DOHH2 (cell line): Measurements from ENCODE around the gene ADCY3.

Source experiments
- H3F3A ChIP-seq: fragments of 200-600 bp; sonication (generic), shearing (Covaris generic); 2 replicates; pipeline ENCODE4 v1.6.0; 2016; ENCODE audit warnings: antibody characterized with exemption, mild to moderate bottlenecking; ENCODE audit not compliant: control insufficient read depth, insufficient read depth
- H3K27ac ChIP-seq: fragments of 200-600 bp; sonication (generic); 2 replicates; pipeline ENCODE4 v1.5.1; 2014; ENCODE audit warnings: low read depth, mild to moderate bottlenecking, low read length, moderate library complexity
- H3K27me3 ChIP-seq: fragments of 200-600 bp; sonication (generic); 2 replicates; pipeline ENCODE4 v1.6.1; 2014; ENCODE audit warnings: mild to moderate bottlenecking, low read length, mixed read lengths; ENCODE audit not compliant: control insufficient read depth
- H3K36me3 ChIP-seq: fragments of 200-600 bp; sonication (generic); 2 replicates; pipeline ENCODE4 v1.6.1; 2014; ENCODE audit warnings: mild to moderate bottlenecking, low read length, moderate library complexity, mixed read lengths; ENCODE audit not compliant: control insufficient read depth
- H3K4me1 ChIP-seq: fragments of 200-600 bp; sonication (generic); 2 replicates; pipeline ENCODE4 v1.6.1; 2014; ENCODE audit warnings: mild to moderate bottlenecking, low read length, mixed read lengths; ENCODE audit not compliant: control insufficient read depth
- H3K4me2 ChIP-seq: fragments of 200-600 bp; sonication (generic); 2 replicates; pipeline ENCODE4 v1.6.0; 2014; ENCODE audit warnings: mild to moderate bottlenecking, low read length, moderate library complexity
- H3K4me3 ChIP-seq: fragments of 200-600 bp; sonication (generic); 2 replicates; pipeline ENCODE4 v1.5.1; 2014; ENCODE audit warnings: mild to moderate bottlenecking, low read length, mixed read lengths
- H3K79me2 ChIP-seq: fragments of 200-600 bp; sonication (generic); 2 replicates; pipeline ENCODE4 v1.6.1; 2014; ENCODE audit warnings: mild to moderate bottlenecking, low read length, mixed read lengths; ENCODE audit not compliant: control insufficient read depth
- H3K9me2 ChIP-seq: fragments of 200-600 bp; sonication (generic); replicated peaks from 2 replicates; pipeline ENCODE4 v1.6.1; 2014; ENCODE audit warnings: mild to moderate bottlenecking, low read length, mixed read lengths; ENCODE audit not compliant: control insufficient read depth
- H3K9me3 ChIP-seq: fragments of 200-600 bp; sonication (generic); 2 replicates; pipeline ENCODE4 v1.6.1; 2014; ENCODE audit warnings: antibody characterized with exemption, low read length, mixed read lengths; ENCODE audit not compliant: control insufficient read depth, insufficient read depth
- H4K20me1 ChIP-seq: fragments of 200-600 bp; sonication (generic); 2 replicates; pipeline ENCODE4 v1.6.0; 2014; ENCODE audit warnings: low read depth, mild to moderate bottlenecking, antibody characterized with exemption, low read length, moderate library complexity; ENCODE audit not compliant: control insufficient read depth, insufficient read depth
- CTCF ChIP-seq: fragments of 200-600 bp; sonication (generic); IDR thresholded peaks from one replicate; pipeline ENCODE4 v1.5.1; 2014; ENCODE audit warnings: antibody characterized with exemption, mild to moderate bottlenecking, low read depth, low read length; ENCODE audit not compliant: poor library complexity, severe bottlenecking
- EZH2phosphoT487 ChIP-seq: fragments of 200-600 bp; sonication (generic); IDR thresholded peaks from 2 replicates; pipeline ENCODE4 v1.6.1; 2017; ENCODE audit warnings: borderline replicate concordance, mild to moderate bottlenecking, antibody characterized with exemption, low read length, moderate library complexity, mixed read lengths

The ADCY3 gene

GRCh38 chr2:24924266-24924665, 4.2 kb upstream of the ADCY3 start:
- TF ChIP-seq CTCF (no peak), EZH2phosphoT487 (no peak)
- Histone ChIP-seq H3K4me1 (peaks cover 9% of the 10 kb centered on the region), H3K79me2 (peaks cover 9% of the 10 kb centered on the region), H3K9me3 (no peaks in the 10 kb centered on the region), H3K27me3 (0 out of 2 replicates have a peak, but pooled peaks cover 2% of the 10 kb centered on the region), H3K4me2 (no peak overlapping the region), H3F3A (0 out of 2 replicates have a peak, but pooled peaks cover 2% of the 10 kb centered on the region), H3K36me3 (peaks cover 2% of the 10 kb centered on the region; the same call in 1 of the 2 replicates), H3K9me2 (no peaks in the 10 kb centered on the region), H4K20me1 (no peaks in the 10 kb centered on the region), H3K4me3 (no peak overlapping the region), H3K27ac (no peak overlapping the region)

GRCh38 chr2:24923106-24923505, 3.1 kb upstream of the ADCY3 start:
- Histone ChIP-seq H4K20me1 (0 out of 2 replicates have a peak, but pooled peaks cover 5% of the 10 kb centered on the region), H3K27ac (no peak overlapping the region), H3K27me3 (0 out of 2 replicates have a peak, but pooled peaks cover 2% of the 10 kb centered on the region), H3K4me3 (no peak overlapping the region), H3K79me2 (peaks cover 20% of the 10 kb centered on the region), H3F3A (0 out of 2 replicates have a peak, but pooled peaks cover 2% of the 10 kb centered on the region), H3K36me3 (peaks cover 14% of the 10 kb centered on the region), H3K4me1 (peaks cover 21% of the 10 kb centered on the region), H3K4me2 (no peak overlapping the region), H3K9me2 (no peaks in the 10 kb centered on the region), H3K9me3 (no peaks in the 10 kb centered on the region)
- TF ChIP-seq CTCF (no peak), EZH2phosphoT487 (no peak)

GRCh38 chr2:24922556-24922955, 2.5 kb upstream of the ADCY3 start:
- Histone ChIP-seq H3K4me2 (no peak overlapping the region), H3K27ac (no peak overlapping the region), H3K79me2 (peaks cover 26% of the 10 kb centered on the region), H4K20me1 (peaks cover 10% of the 10 kb centered on the region; the same call in 1 of the 2 replicates), H3F3A (0 out of 2 replicates have a peak, but pooled peaks cover 2% of the 10 kb centered on the region), H3K9me2 (no peaks in the 10 kb centered on the region), H3K27me3 (0 out of 2 replicates have a peak, but pooled peaks cover 2% of the 10 kb centered on the region), H3K9me3 (no peaks in the 10 kb centered on the region), H3K4me1 (peaks cover 26% of the 10 kb centered on the region), H3K4me3 (no peak overlapping the region), H3K36me3 (peaks cover 19% of the 10 kb centered on the region)
- TF ChIP-seq EZH2phosphoT487 (no peak), CTCF (no peak)
